HepG2 (cell line): ENCODE measurements around the gene PRMT5. TPM values are rescaled to one million over a fixed set of nuclear protein-coding genes. Genes with fewer than 3 reads are reported as not detected.
"Not testable (repeated sequence)": the region's sequence is repeated elsewhere in the genome, so short reads cannot be mapped to it uniquely, and the experiment has no call there.

Experiments used
- JUND ChIP-seq: sonication (generic); formaldehyde crosslinking; IDR thresholded peaks from 2 replicates; pipeline ENCODE4 v1.8.0; 2022; ENCODE audit warnings: mild to moderate bottlenecking, missing genetic modification reagents
- MEF2D ChIP-seq: sonication (generic); formaldehyde crosslinking; IDR thresholded peaks from 2 replicates; pipeline ENCODE4 v1.5.1; 2020; ENCODE audit warnings: mild to moderate bottlenecking, missing genetic modification reagents
- MLXIP ChIP-seq: sonication (generic); formaldehyde crosslinking; IDR thresholded peaks from 2 replicates; pipeline ENCODE4 v1.9.0; 2021; ENCODE audit warnings: missing genetic modification reagents, borderline replicate concordance
- NCOA2 ChIP-seq: sonication (generic); formaldehyde crosslinking; IDR thresholded peaks from 2 replicates; pipeline ENCODE4 v1.8.0; 2022; ENCODE audit warnings: inconsistent platforms
- NFKBIZ ChIP-seq: IDR thresholded peaks from 2 replicates; pipeline ENCODE4 v1.6.1; 2018; ENCODE audit warnings: missing genetic modification reagents, missing compliant biosample characterization
- NONO ChIP-seq, 2 experiments: fragments of 450-650 bp in 1 of 2; sonication (generic) in 1 of 2; formaldehyde crosslinking in 1 of 2; IDR thresholded peaks in 1 of 2; conservative IDR thresholded peaks in 1 of 2; 2 replicates each; pipeline versions ENCODE4 v1.6.1 to v1.8.0; 2017 to 2022; ENCODE audit warnings: mild to moderate bottlenecking in 1 of 2, missing genetic modification reagents in 1 of 2, moderate library complexity in 1 of 2
- PHF5A ChIP-seq: IDR thresholded peaks from one replicate; pipeline ENCODE4 v1.6.1; 2018; ENCODE audit warnings: low read depth, missing genetic modification reagents; ENCODE audit not compliant: unreplicated experiment
- ZNF281 ChIP-seq: sonication (generic); formaldehyde crosslinking; IDR thresholded peaks from 2 replicates; pipeline ENCODE4 v1.4.0; 2020; ENCODE audit warnings: missing genetic modification reagents, borderline replicate concordance
- ZNF556 ChIP-seq: sonication (generic); formaldehyde crosslinking; IDR thresholded peaks from 2 replicates; pipeline ENCODE4 v1.4.0; 2020; ENCODE audit warnings: mild to moderate bottlenecking, missing genetic modification reagents, borderline replicate concordance
- ZNF615 ChIP-seq: sonication (generic); formaldehyde crosslinking; IDR thresholded peaks from 2 replicates; pipeline ENCODE4 v1.5.0; 2020; ENCODE audit warnings: mild to moderate bottlenecking, missing genetic modification reagents, borderline replicate concordance
- ZNF629 ChIP-seq: sonication (generic); formaldehyde crosslinking; conservative IDR thresholded peaks from 2 replicates; pipeline ENCODE4 v1.5.0; 2020; ENCODE audit warnings: missing genetic modification reagents
- polyA plus RNA-seq, 8 experiments: library from polyadenylated mRNA; depleted of rRNA in 3 of 8; stranded (reverse) in 7 of 8; unstranded in 1 of 8; fragments of >200 nt; fragmentation: Illumina TruSeq in 4 of 8; extraction: Trizol in 4 of 8; gene quantifications; 2 replicates each; pipeline versions ENCODE4 v1.2.1 to v1.2.3, GENCODE V29; 2011 to 2016; ENCODE audit warnings: low read depth in 4 of 8, missing spikeins in 1 of 8, mixed read lengths in 1 of 8; ENCODE audit not compliant: insufficient read depth in 1 of 8
- total RNA-seq, 5 experiments: library from RNA; depleted of rRNA; stranded (reverse); fragments of >200 nt; fragmentation: Illumina TruSeq; extraction: Trizol; gene quantifications; 2 replicates each; pipeline ENCODE4 v1.2.3, GENCODE V29; 2016; ENCODE audit warnings: low read depth in 1 of 5
- TF ChIP-seq, protein P1 (sequence below): IDR thresholded peaks from 2 replicates; pipeline ENCODE4 v1.6.1; 2016; ENCODE audit warnings: mild to moderate bottlenecking
- TF ChIP-seq, protein P2 (sequence below), 2 experiments: sonication (generic) in 1 of 2; formaldehyde crosslinking in 1 of 2; IDR thresholded peaks; 2 replicates each; pipeline versions ENCODE4 v1.6.1 to v1.9.0; 2014 to 2022; ENCODE audit warnings: antibody characterized with exemption in 1 of 2, borderline replicate concordance in 1 of 2, inconsistent platforms in 1 of 2, low read depth in 1 of 2, missing genetic modification reagents in 1 of 2

Gene PRMT5
- total and polyA plus RNA-seq, 2 of the 13 experiments (the other 11 are each of a cell fraction or from before 2014, with no cell fraction given): 210 to 354 TPM

GRCh38 chr14:22965916-22966782 is 37.0 kb upstream of the PRMT5 start (continued):
- TF ChIP-seq, protein P1, sequence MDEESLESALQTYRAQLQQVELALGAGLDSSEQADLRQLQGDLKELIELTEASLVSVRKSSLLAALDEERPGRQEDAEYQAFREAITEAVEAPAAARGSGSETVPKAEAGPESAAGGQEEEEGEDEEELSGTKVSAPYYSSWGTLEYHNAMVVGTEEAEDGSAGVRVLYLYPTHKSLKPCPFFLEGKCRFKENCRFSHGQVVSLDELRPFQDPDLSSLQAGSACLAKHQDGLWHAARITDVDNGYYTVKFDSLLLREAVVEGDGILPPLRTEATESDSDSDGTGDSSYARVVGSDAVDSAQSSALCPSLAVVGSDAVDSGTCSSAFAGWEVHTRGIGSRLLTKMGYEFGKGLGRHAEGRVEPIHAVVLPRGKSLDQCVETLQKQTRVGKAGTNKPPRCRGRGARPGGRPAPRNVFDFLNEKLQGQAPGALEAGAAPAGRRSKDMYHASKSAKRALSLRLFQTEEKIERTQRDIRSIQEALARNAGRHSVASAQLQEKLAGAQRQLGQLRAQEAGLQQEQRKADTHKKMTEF (CRISPR knock-in tag): peak; percentile 88
- TF ChIP-seq JUND (CRISPR knock-in tag) (peak; percentile 31; the same call in 1 of the 2 replicates), MLXIP (CRISPR knock-in tag) (0 out of 2 replicates have a peak, but pooled peaks have one; percentile 49), PHF5A (CRISPR knock-in tag) (peak; percentile 22), NONO (CRISPR knock-in tag; conservative IDR thresholded peaks at IDR 0.05) (peak; percentile 91), ZNF629 (CRISPR knock-in tag) (peak; percentile 76), MEF2D (CRISPR knock-in tag) (peak; percentile 76; the same call in 1 of the 2 replicates), ZNF556 (CRISPR knock-in tag) (0 out of 2 replicates have a peak, but pooled peaks have one; percentile 9), ZNF281 (0 out of 2 replicates have a peak, but pooled peaks have one; percentile 20), NCOA2 (peak; percentile 69), NFKBIZ (CRISPR knock-in tag) (peak; percentile 59; the same call in 1 of the 2 replicates), ZNF615 (CRISPR knock-in tag) (0 out of 2 replicates have a peak, but pooled peaks have one; percentile 44)
- TF ChIP-seq NONO (IDR thresholded peaks at IDR 0.05): not testable (repeated sequence)
- TF ChIP-seq, protein P2, sequence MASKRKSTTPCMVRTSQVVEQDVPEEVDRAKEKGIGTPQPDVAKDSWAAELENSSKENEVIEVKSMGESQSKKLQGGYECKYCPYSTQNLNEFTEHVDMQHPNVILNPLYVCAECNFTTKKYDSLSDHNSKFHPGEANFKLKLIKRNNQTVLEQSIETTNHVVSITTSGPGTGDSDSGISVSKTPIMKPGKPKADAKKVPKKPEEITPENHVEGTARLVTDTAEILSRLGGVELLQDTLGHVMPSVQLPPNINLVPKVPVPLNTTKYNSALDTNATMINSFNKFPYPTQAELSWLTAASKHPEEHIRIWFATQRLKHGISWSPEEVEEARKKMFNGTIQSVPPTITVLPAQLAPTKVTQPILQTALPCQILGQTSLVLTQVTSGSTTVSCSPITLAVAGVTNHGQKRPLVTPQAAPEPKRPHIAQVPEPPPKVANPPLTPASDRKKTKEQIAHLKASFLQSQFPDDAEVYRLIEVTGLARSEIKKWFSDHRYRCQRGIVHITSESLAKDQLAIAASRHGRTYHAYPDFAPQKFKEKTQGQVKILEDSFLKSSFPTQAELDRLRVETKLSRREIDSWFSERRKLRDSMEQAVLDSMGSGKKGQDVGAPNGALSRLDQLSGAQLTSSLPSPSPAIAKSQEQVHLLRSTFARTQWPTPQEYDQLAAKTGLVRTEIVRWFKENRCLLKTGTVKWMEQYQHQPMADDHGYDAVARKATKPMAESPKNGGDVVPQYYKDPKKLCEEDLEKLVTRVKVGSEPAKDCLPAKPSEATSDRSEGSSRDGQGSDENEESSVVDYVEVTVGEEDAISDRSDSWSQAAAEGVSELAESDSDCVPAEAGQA (IDR thresholded peaks at IDR 0.05; ENCODE audit: low read depth): 0 out of 2 replicates have a peak, but pooled peaks have one; percentile 46
- TF ChIP-seq, protein P2 (CRISPR knock-in tag; IDR thresholded peaks at IDR 0.05; ENCODE audit: borderline replicate concordance): not testable (repeated sequence)
